ENCODE measurements around the gene LEPR.

DNA sequence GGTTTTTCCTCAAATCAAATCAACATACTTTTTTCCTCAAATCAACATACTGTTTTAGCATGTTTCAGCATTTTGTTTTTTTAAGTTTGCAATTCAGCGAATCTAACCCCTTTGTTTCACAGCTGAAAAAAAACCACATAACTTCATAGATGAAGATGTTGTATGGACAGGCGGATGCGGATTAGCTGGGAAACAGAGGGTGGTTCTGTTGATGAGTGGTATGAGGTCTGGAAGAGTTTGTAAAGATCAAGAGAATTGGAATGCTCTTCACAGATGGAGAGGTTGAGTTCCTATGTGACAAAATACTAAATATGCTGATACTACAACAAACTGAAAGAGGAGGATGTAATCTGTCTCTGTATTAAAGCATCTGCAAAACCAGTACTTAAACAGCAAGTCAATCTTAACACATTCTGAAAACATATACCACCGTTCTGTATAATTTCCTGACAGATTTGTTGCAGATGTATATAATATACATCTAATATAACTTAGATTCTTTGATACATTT, 10.6 kb upstream of the LEPR start:
- TF ChIP-seq CTCF (IDR thresholded peaks at IDR 0.05) (no peak), POLR2A (IDR thresholded peaks at IDR 0.05) (no peak)

Data from lower leg skin (tissue), 3 donors.